ENCODE data around the gene CBARP. TPM values are rescaled to one million over a fixed set of nuclear protein-coding genes. Genes with fewer than 3 reads are reported as not detected.
A peak's percentile ranks its signal among the peaks of the same experiment; 100 is the strongest.

CBARP gene
- total and polyA plus RNA-seq, 4 donors: 0.05 to 0.25 (median 0.06) TPM; not detected in 1

DNA sequence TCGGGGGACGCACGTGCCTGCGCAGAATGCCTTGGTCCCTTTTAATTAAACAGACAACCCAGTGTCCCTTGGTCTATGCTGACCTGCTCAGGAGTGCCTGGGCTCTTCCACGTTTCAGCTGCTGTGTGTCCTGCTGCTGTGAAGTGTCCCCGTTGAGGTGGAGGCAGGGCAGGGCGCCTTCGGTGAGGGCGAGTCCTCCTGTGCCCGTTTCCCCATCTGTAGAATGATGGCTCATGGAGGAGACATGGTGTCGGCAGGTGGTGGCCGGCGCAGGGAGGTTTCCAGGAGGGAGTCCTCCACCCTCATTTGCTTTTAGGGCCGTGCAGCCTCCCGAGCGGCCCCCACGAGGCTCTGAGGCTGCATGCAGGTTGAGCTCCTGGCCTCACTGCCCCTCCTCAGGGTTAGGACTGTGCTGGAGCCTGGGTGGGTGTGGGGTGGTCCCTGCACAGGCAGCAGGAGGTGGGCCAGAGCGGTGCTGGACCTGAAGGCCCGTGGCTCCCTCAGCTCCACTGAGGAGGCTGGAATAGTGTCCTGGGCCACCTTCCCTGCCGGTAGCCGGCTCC is 23.4 kb downstream of the CBARP start:
- Histone ChIP-seq H3K4me3 (ENCODE audit: low read depth in 1 of 3, low read length in 3 of 3) (no peak overlapping the region), H3K9ac (ENCODE audit: low read depth in 1 of 2, low read length in 2 of 2) (no peak overlapping the region), H3K4me1 (ENCODE audit: control insufficient read depth in 4 of 4, insufficient read depth in 4 of 4, low read length in 3 of 4) (peaks cover 18 to 50% (median 39%) of the 10 kb centered on the region in 4 donors), H3K27me3 (ENCODE audit: control insufficient read depth in 4 of 4, insufficient read depth in 4 of 4, low read length in 3 of 4) (no peaks in the 10 kb centered on the region), H3K36me3 (ENCODE audit: control insufficient read depth in 4 of 4, insufficient read depth in 3 of 4, low read depth in 1 of 4, low read length in 3 of 4) (peaks cover 0 to 2% (median 0%) of the 10 kb centered on the region in 4 donors), H3K9me3 (ENCODE audit: control insufficient read depth in 4 of 4, low read length in 3 of 4) (no peaks in the 10 kb centered on the region), H3K27ac (ENCODE audit: low read depth in 1 of 2, low read length in 2 of 2) (peak overlapping the region; percentile 79 to 92)
- DNase-seq (ENCODE audit: low spot score): no peak
- TF ChIP-seq TAF1 (conservative IDR thresholded peaks at IDR 0.05): no peak
- TF ChIP-seq, protein P1, sequence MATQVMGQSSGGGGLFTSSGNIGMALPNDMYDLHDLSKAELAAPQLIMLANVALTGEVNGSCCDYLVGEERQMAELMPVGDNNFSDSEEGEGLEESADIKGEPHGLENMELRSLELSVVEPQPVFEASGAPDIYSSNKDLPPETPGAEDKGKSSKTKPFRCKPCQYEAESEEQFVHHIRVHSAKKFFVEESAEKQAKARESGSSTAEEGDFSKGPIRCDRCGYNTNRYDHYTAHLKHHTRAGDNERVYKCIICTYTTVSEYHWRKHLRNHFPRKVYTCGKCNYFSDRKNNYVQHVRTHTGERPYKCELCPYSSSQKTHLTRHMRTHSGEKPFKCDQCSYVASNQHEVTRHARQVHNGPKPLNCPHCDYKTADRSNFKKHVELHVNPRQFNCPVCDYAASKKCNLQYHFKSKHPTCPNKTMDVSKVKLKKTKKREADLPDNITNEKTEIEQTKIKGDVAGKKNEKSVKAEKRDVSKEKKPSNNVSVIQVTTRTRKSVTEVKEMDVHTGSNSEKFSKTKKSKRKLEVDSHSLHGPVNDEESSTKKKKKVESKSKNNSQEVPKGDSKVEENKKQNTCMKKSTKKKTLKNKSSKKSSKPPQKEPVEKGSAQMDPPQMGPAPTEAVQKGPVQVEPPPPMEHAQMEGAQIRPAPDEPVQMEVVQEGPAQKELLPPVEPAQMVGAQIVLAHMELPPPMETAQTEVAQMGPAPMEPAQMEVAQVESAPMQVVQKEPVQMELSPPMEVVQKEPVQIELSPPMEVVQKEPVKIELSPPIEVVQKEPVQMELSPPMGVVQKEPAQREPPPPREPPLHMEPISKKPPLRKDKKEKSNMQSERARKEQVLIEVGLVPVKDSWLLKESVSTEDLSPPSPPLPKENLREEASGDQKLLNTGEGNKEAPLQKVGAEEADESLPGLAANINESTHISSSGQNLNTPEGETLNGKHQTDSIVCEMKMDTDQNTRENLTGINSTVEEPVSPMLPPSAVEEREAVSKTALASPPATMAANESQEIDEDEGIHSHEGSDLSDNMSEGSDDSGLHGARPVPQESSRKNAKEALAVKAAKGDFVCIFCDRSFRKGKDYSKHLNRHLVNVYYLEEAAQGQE (IDR thresholded peaks at IDR 0.05): no peak
- TF ChIP-seq, protein P2, sequence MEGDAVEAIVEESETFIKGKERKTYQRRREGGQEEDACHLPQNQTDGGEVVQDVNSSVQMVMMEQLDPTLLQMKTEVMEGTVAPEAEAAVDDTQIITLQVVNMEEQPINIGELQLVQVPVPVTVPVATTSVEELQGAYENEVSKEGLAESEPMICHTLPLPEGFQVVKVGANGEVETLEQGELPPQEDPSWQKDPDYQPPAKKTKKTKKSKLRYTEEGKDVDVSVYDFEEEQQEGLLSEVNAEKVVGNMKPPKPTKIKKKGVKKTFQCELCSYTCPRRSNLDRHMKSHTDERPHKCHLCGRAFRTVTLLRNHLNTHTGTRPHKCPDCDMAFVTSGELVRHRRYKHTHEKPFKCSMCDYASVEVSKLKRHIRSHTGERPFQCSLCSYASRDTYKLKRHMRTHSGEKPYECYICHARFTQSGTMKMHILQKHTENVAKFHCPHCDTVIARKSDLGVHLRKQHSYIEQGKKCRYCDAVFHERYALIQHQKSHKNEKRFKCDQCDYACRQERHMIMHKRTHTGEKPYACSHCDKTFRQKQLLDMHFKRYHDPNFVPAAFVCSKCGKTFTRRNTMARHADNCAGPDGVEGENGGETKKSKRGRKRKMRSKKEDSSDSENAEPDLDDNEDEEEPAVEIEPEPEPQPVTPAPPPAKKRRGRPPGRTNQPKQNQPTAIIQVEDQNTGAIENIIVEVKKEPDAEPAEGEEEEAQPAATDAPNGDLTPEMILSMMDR (IDR thresholded peaks at IDR 0.05; ENCODE audit: low read depth, low read length, missing input control): no peak
- TF ChIP-seq RXRA (IDR thresholded peaks at IDR 0.05): no peak
- 77% methylated on average over 21 of the region's 21 CpGs for WGBS

DNA sequence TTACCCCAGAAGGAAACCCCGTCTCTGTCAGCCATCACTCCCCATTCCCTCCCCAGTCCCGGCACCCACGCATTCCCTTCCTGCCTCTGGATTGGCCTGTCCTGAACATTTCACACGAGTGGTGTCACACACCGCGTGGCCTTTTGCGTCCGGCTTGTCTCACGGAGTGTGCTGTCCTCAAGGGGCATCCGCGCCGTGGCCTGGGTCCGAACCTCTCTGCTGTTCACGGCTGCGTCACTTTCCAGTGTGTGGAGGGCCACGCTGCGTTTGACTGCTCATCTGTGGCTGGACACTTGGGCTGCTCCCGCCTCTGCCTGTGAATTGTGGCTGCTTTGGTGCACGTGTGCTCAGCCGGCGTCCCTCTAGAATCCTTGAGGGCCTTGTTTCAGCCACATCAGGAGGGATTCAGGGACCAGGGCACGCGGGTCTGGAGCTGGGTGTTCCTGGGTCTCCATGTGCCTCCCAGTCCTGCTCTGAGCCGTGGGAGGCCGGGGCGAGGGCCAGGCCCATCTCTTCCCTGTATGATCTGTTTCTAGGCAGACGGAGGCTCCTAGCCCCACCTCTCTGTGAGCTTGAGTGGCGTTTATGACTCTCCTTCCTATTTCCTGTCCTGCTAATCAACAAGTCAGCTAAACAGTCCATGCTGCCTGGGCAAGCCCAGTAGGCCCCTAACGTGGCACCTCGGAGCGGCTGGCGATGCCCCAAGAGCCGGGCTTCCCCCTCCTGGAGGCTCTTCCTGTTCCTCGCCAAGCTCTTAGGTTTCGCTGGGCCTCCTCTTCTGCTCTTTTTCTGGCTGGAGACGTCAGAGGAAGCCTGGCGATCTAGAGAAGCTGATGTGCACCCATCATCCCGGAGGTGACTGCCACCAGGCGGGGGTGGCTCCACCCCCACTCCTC is 24.2 kb downstream of the CBARP start:
- Histone ChIP-seq H3K27me3 (ENCODE audit: control insufficient read depth in 4 of 4, insufficient read depth in 4 of 4, low read length in 3 of 4) (no peaks in the 10 kb centered on the region), H3K4me1 (ENCODE audit: control insufficient read depth in 4 of 4, insufficient read depth in 4 of 4, low read length in 3 of 4) (peaks cover 18 to 51% (median 42%) of the 10 kb centered on the region in 4 donors), H3K9ac (ENCODE audit: low read depth in 1 of 2, low read length in 2 of 2) (peak overlapping the region; percentile 12 to 62), H3K27ac (ENCODE audit: low read depth in 1 of 2, low read length in 2 of 2) (peak overlapping the region; percentile 79 to 92), H3K9me3 (ENCODE audit: control insufficient read depth in 4 of 4, low read length in 3 of 4) (no peaks in the 10 kb centered on the region), H3K4me3 (ENCODE audit: low read depth in 1 of 3, low read length in 3 of 3) (no peak overlapping the region), H3K36me3 (ENCODE audit: control insufficient read depth in 4 of 4, insufficient read depth in 3 of 4, low read depth in 1 of 4, low read length in 3 of 4) (peaks cover 0 to 2% (median 0%) of the 10 kb centered on the region in 4 donors)
- 70% methylated on average over 39 of the region's 39 CpGs for WGBS
- TF ChIP-seq HNF4A (conservative IDR thresholded peaks at IDR 0.05) (no peak), SP1 (IDR thresholded peaks at IDR 0.05) (peak; percentile 11)
- no peak for DNase-seq (ENCODE audit: low spot score)

DNA sequence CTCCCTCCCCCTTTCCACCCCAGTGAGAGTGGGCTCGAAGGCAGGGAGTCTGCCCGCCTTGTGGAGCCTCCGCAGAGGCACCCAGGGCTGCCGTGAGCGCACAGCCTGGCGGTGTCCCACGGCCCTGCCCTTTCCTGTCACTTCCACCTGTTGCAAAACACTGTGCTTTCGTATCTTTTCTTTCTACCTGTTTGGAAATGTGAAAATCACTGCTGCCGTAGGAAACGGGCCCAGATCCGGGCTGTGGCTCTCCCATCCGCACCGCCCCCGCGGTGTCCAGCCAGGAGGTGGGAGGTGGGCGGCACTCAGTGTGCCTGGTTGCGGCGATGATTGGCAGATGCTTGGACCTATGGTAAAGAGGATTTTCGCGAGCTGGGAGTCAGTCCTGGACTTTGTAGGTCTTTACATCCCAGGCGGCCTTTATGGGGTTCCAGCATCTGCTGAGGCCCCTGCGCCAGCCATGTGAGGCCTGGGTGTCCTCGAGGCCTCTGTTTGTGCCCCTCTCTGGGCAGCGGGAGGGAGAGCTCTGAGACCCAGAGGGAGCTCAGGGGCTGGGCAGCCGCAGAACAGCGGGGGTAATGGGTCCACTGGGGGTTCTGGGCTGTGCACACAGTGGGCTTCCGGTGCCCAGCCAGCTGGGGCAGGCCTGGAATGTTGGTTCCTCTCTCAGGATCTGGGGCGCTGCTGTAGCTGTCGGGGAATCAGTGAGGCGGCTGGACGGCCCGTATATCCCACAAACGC is 26.1 kb downstream of the CBARP start:
- no peak for DNase-seq (ENCODE audit: low spot score)
- TF ChIP-seq, protein P3, sequence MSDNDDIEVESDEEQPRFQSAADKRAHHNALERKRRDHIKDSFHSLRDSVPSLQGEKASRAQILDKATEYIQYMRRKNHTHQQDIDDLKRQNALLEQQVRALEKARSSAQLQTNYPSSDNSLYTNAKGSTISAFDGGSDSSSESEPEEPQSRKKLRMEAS (IDR thresholded peaks at IDR 0.05): peak; percentile 94
- TF ChIP-seq, protein P4, sequence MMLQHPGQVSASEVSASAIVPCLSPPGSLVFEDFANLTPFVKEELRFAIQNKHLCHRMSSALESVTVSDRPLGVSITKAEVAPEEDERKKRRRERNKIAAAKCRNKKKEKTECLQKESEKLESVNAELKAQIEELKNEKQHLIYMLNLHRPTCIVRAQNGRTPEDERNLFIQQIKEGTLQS (IDR thresholded peaks at IDR 0.05): no peak
- no peak for TF ChIP-seq FOXA1 (IDR thresholded peaks at IDR 0.05)
- no peak for TF ChIP-seq FOXA2 (IDR thresholded peaks at IDR 0.05)
- TF ChIP-seq GABPA (IDR thresholded peaks at IDR 0.05 in 1 of 2, conservative IDR thresholded peaks at IDR 0.05 in 1 of 2): peak in 1 of 2 donors; percentile 76
- TF ChIP-seq NR2F2 (IDR thresholded peaks at IDR 0.05): no peak
- TF ChIP-seq HNF4A (conservative IDR thresholded peaks at IDR 0.05): peak in 1 of 2 donors; percentile 50
- TF ChIP-seq, protein P5, sequence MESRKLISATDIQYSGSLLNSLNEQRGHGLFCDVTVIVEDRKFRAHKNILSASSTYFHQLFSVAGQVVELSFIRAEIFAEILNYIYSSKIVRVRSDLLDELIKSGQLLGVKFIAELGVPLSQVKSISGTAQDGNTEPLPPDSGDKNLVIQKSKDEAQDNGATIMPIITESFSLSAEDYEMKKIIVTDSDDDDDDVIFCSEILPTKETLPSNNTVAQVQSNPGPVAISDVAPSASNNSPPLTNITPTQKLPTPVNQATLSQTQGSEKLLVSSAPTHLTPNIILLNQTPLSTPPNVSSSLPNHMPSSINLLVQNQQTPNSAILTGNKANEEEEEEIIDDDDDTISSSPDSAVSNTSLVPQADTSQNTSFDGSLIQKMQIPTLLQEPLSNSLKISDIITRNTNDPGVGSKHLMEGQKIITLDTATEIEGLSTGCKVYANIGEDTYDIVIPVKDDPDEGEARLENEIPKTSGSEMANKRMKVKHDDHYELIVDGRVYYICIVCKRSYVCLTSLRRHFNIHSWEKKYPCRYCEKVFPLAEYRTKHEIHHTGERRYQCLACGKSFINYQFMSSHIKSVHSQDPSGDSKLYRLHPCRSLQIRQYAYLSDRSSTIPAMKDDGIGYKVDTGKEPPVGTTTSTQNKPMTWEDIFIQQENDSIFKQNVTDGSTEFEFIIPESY (IDR thresholded peaks at IDR 0.05): no peak
- TF ChIP-seq RXRA (IDR thresholded peaks at IDR 0.05): peak in 1 of 2 donors; percentile 74
- no peak for TF ChIP-seq TAF1 (conservative IDR thresholded peaks at IDR 0.05)
- TF ChIP-seq RAD21 (IDR thresholded peaks at IDR 0.05): peak in 1 of 2 donors; percentile 9
- no peak for TF ChIP-seq JUND (IDR thresholded peaks at IDR 0.05)
- TF ChIP-seq YY1 (IDR thresholded peaks at IDR 0.05): peak; percentile 65
- peak; percentile 59 for TF ChIP-seq SP1 (IDR thresholded peaks at IDR 0.05)

More for the DNA sequence above, 26.1 kb downstream of the CBARP start:
- H3K4me3 ChIP-seq (ENCODE audit: low read depth in 1 of 3, low read length in 3 of 3): no peak overlapping the region
- WGBS: 53% methylated on average over 33 of the region's 33 CpGs
- H3K27me3 ChIP-seq (ENCODE audit: control insufficient read depth in 4 of 4, insufficient read depth in 4 of 4, low read length in 3 of 4): no peaks in the 10 kb centered on the region
- H3K4me1 ChIP-seq (ENCODE audit: control insufficient read depth in 4 of 4, insufficient read depth in 4 of 4, low read length in 3 of 4): peaks cover 18 to 61% (median 50%) of the 10 kb centered on the region in 4 donors
- H3K27ac ChIP-seq (ENCODE audit: low read depth in 1 of 2, low read length in 2 of 2): peak overlapping the region; percentile 78 to 87
- H3K9ac ChIP-seq (ENCODE audit: low read depth in 1 of 2, low read length in 2 of 2): peak overlapping the region in 1 of 2 donors; percentile 75
- no peaks in the 10 kb centered on the region for H3K36me3 ChIP-seq (ENCODE audit: control insufficient read depth in 4 of 4, insufficient read depth in 3 of 4, low read depth in 1 of 4, low read length in 3 of 4)
- no peaks in the 10 kb centered on the region for H3K9me3 ChIP-seq (ENCODE audit: control insufficient read depth in 4 of 4, low read length in 3 of 4)

Data from liver (tissue), 9 donors.